Erythroblast (primary cell): ENCODE results near the gene NDST1.

Source experiments
- GATA1 ChIP-seq: IDR thresholded peaks from 2 replicates; pipeline ENCODE4 v1.6.1; 2011; ENCODE audit warnings: low read depth, mild to moderate bottlenecking, control low read depth, low read length, moderate library complexity
- POLR2A ChIP-seq: IDR thresholded peaks from 2 replicates; pipeline ENCODE4 v1.6.1; 2011; ENCODE audit warnings: mild to moderate bottlenecking, low read length

GRCh38 chr5:150573867-150574817 lies 66.2 kb downstream of the NDST1 start:
- TF ChIP-seq POLR2A: no peak
- no peak for TF ChIP-seq GATA1
